Uterus (tissue), 2 donors: ENCODE measurements around the gene ATP8B2.

Source experiments
- CTCF ChIP-seq, 4 experiments: fragments of 200-600 bp in 2 of 4; fragments of 450-650 bp in 2 of 4; sonication (generic) in 2 of 4; IDR thresholded peaks; one replicate each; pipeline ENCODE4 v1.5.1; 2016 to 2019; ENCODE audit warnings: antibody characterized with exemption in 4 of 4, mild to moderate bottlenecking in 2 of 4, moderate library complexity in 1 of 4
- POLR2A ChIP-seq, 2 donors: fragments of 450-650 bp; IDR thresholded peaks; one replicate each; pipeline ENCODE4 v1.6.1; 2016; ENCODE audit warnings: antibody characterized with exemption in 2 of 2, mild to moderate bottlenecking in 1 of 2, moderate library complexity in 1 of 2

- TF ChIP-seq POLR2A (IDR thresholded peaks at IDR 0.05), result no peak
- no peak for TF ChIP-seq CTCF (IDR thresholded peaks at IDR 0.05)
These were observed 21.1 kb downstream of the ATP8B2 start for GRCh38 chr1:154346276-154346917.
